Prostate gland (tissue), 2 donors: ENCODE data around the gene PLCD3. TPM values are rescaled to one million over a fixed set of nuclear protein-coding genes. Genes with fewer than 3 reads are reported as not detected.

Experiments
- DNase-seq: peaks from one replicate; pipeline ENCODE4 v3.0.0-alpha.2; 2019; ENCODE audit warnings: low spot score
- H3K27ac ChIP-seq, 2 donors: fragments of 200-600 bp; sonication (generic); 2 replicates each; pipeline ENCODE4 v1.5.1; 2017 to 2019
- H3K27me3 ChIP-seq: fragments of 200-600 bp; sonication (generic); replicated peaks from 2 replicates; pipeline ENCODE4 v1.5.1; 2019; ENCODE audit not compliant: insufficient read depth
- H3K36me3 ChIP-seq, 2 donors: fragments of 200-600 bp; sonication (generic); 1 replicate in 1 of 2; 2 replicates in 1 of 2; pipeline versions ENCODE4 v1.5.1 to v1.8.1; 2017 to 2019
- H3K4me1 ChIP-seq: fragments of 200-600 bp; sonication (generic); replicated peaks from 2 replicates; pipeline ENCODE4 v1.5.1; 2019
- H3K4me3 ChIP-seq, 2 donors: fragments of 200-600 bp; sonication (generic); 2 replicates each; pipeline ENCODE4 v1.5.1; 2017 to 2019
- H3K9me3 ChIP-seq: fragments of 200-600 bp; sonication (generic); 2 replicates; pipeline ENCODE4 v1.5.1; 2017
- POLR2A ChIP-seq: fragments of 450-650 bp; IDR thresholded peaks from one replicate; pipeline ENCODE4 v1.6.1; 2016; ENCODE audit warnings: antibody characterized with exemption, mild to moderate bottlenecking
- POLR2AphosphoS5 ChIP-seq: sonication (generic); formaldehyde crosslinking; IDR thresholded peaks from one replicate; pipeline ENCODE4 v1.6.1; 2017; ENCODE audit warnings: antibody characterized with exemption
- WGBS: methylation state at CpG from one replicate; pipeline ENCODE4 v1.1.5; 2018; 5-methylcytosine and 5-hydroxymethylcytosine counted together
- intact Hi-C: fragments of 100-400 bp; cut with DNase I; formaldehyde crosslinking; loops from one replicate; pipeline ENCODE4 v1.14.2; 2022
- total RNA-seq, 2 donors: library from RNA; depleted of rRNA; stranded (reverse); fragments of >200 nt; gene quantifications; one replicate each; pipeline ENCODE4 v1.1.0, GENCODE V29; 2016
- TF ChIP-seq, protein P1 (sequence below), 4 experiments: fragments of 200-600 bp in 2 of 4; fragments of 450-650 bp in 2 of 4; sonication (generic) in 2 of 4; IDR thresholded peaks; 1 replicate in 3 of 4; 2 replicates in 1 of 4; pipeline ENCODE4 v1.5.1; 2016 to 2019; ENCODE audit warnings: antibody characterized with exemption in 4 of 4, mild to moderate bottlenecking in 2 of 4, moderate library complexity in 2 of 4

PLCD3 gene
- total RNA-seq, 2 donors from 2014 or later: 34.7 to 154 TPM

DNA sequence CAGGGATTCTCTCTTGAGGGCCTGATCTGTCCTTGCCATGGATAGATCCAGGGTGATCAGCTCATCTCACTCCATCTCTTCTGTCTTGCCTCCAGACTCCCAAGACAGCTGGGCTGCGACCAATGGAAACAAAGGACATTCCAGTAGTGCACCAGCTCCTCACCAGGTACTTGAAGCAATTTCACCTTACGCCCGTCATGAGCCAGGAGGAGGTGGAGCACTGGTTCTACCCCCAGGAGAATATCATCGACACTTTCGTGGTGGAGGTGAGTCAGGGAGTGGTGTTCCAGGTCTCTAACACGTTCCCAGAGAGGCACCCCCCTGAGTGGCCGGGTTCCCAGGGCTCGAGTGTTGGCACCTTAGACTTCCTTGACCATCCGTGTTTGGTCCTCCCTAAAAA lies 29.5 kb downstream of the PLCD3 start:
- Histone ChIP-seq H3K4me1 (peaks cover 4% of the 10 kb centered on the region), H3K27ac (no peak overlapping the region)
- WGBS: 83% methylated on average over 9 of the region's 9 CpGs

GRCh38 chr17:45101883-45102811 lies 30.2 kb downstream of the PLCD3 start:
- Histone ChIP-seq H3K4me1 (peaks cover 4% of the 10 kb centered on the region), H3K27me3 (no peaks in the 10 kb centered on the region), H3K9me3 (no peaks in the 10 kb centered on the region), H3K27ac (no peak overlapping the region), H3K4me3 (no peak overlapping the region), H3K36me3 (peaks cover 16 to 38% of the 10 kb centered on the region in 2 donors)
- intact Hi-C loops: no loop called here
- TF ChIP-seq POLR2A (no peak), POLR2AphosphoS5 (no peak)
- TF ChIP-seq, protein P1, sequence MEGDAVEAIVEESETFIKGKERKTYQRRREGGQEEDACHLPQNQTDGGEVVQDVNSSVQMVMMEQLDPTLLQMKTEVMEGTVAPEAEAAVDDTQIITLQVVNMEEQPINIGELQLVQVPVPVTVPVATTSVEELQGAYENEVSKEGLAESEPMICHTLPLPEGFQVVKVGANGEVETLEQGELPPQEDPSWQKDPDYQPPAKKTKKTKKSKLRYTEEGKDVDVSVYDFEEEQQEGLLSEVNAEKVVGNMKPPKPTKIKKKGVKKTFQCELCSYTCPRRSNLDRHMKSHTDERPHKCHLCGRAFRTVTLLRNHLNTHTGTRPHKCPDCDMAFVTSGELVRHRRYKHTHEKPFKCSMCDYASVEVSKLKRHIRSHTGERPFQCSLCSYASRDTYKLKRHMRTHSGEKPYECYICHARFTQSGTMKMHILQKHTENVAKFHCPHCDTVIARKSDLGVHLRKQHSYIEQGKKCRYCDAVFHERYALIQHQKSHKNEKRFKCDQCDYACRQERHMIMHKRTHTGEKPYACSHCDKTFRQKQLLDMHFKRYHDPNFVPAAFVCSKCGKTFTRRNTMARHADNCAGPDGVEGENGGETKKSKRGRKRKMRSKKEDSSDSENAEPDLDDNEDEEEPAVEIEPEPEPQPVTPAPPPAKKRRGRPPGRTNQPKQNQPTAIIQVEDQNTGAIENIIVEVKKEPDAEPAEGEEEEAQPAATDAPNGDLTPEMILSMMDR (IDR thresholded peaks at IDR 0.05): no peak
- no peak for DNase-seq
- WGBS: 80% methylated on average over 12 of the region's 12 CpGs

More for the DNA sequence above, 29.5 kb downstream of the PLCD3 start:
- Histone ChIP-seq H3K36me3 (peaks cover 14 to 33% of the 10 kb centered on the region in 2 donors), H3K27me3 (no peaks in the 10 kb centered on the region), H3K9me3 (no peaks in the 10 kb centered on the region), H3K4me3 (no peak overlapping the region)
- TF ChIP-seq, protein P1 (IDR thresholded peaks at IDR 0.05): no peak
- TF ChIP-seq POLR2A: no peak
- TF ChIP-seq POLR2AphosphoS5: no peak
- no peak for DNase-seq
- intact Hi-C loops: no loop called here

GRCh38 chr17:45101546-45101882 lies 30.8 kb downstream of the PLCD3 start:
- H3K36me3 ChIP-seq: peaks cover 17 to 44% of the 10 kb centered on the region in 2 donors
- intact Hi-C loops: no loop called here
- no peak for DNase-seq
- peaks cover 4% of the 10 kb centered on the region for H3K4me1 ChIP-seq
- H3K27me3 ChIP-seq: no peaks in the 10 kb centered on the region
- no peak overlapping the region for H3K27ac ChIP-seq
- TF ChIP-seq, protein P1 (IDR thresholded peaks at IDR 0.05): no peak
- TF ChIP-seq POLR2AphosphoS5 (no peak), POLR2A (no peak)
- 67% methylated on average over 9 of the region's 9 CpGs for WGBS
- no peaks in the 10 kb centered on the region for H3K9me3 ChIP-seq
- H3K4me3 ChIP-seq: no peak overlapping the region

GRCh38 chr17:45098869-45099616 lies 33.3 kb downstream of the PLCD3 start:
- Histone ChIP-seq H3K9me3 (no peaks in the 10 kb centered on the region), H3K27me3 (no peaks in the 10 kb centered on the region), H3K4me1 (peaks cover 4% of the 10 kb centered on the region), H3K4me3 (no peak overlapping the region), H3K36me3 (peaks cover 14 to 33% of the 10 kb centered on the region in 2 donors), H3K27ac (no peak overlapping the region)
- DNase-seq: peak; percentile 88
- TF ChIP-seq POLR2A (no peak), POLR2AphosphoS5 (peak; percentile 67)
- TF ChIP-seq, protein P1 (IDR thresholded peaks at IDR 0.05): peak; percentile 71 to 96 (median 91)
- intact Hi-C loops: loop anchor here (2.0 kb wide), 1 partner anchor 178 kb away; no protein-coding TSS in a partner anchor
- 30% methylated on average over 9 of the region's 9 CpGs for WGBS
